Astrocyte of the spinal cord (primary cell): Measurements from ENCODE around the gene HPCAL4.

ENCODE experiments used
- DNase-seq: peaks from one replicate; pipeline ENCODE4 v3.0.0; 2011; ENCODE audit warnings: low read depth, low spot score
- H3K4me3 ChIP-seq: 2 replicates; pipeline ENCODE4 v1.5.1; 2011; ENCODE audit warnings: low read depth, mild to moderate bottlenecking, low read length, moderate library complexity
- in situ Hi-C: cut with HindIII; loops from 2 replicates; pipeline ENCODE4 v1.10.0; 2017; ENCODE audit warnings: low sequenced_read_pairs
- TF ChIP-seq, protein P1 (sequence below): IDR thresholded peaks from 2 replicates; pipeline ENCODE4 v1.5.1; 2012; ENCODE audit warnings: low read depth, mild to moderate bottlenecking, low read length, inconsistent platforms

Gene HPCAL4

DNA sequence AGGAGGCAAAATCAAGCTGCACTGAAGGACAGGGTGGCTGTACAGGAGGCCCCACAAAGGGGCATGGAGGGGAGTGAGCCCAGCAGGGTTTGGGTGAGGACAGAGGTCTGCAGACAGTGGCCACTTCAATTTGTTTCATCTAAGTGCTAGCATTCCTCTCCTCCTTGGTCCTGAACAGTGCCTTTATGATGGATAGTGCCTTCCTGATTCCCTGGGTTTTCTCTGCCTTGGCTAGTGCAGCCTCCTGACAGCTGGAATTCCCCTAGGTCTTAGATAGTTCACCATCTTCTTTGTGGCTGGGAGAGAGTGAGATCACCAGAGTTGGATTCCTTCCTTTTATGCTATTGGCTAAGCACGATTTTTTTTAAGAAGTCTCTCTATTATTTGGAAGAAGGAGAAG, 3.8 kb upstream of the HPCAL4 start:
- TF ChIP-seq, protein P1, sequence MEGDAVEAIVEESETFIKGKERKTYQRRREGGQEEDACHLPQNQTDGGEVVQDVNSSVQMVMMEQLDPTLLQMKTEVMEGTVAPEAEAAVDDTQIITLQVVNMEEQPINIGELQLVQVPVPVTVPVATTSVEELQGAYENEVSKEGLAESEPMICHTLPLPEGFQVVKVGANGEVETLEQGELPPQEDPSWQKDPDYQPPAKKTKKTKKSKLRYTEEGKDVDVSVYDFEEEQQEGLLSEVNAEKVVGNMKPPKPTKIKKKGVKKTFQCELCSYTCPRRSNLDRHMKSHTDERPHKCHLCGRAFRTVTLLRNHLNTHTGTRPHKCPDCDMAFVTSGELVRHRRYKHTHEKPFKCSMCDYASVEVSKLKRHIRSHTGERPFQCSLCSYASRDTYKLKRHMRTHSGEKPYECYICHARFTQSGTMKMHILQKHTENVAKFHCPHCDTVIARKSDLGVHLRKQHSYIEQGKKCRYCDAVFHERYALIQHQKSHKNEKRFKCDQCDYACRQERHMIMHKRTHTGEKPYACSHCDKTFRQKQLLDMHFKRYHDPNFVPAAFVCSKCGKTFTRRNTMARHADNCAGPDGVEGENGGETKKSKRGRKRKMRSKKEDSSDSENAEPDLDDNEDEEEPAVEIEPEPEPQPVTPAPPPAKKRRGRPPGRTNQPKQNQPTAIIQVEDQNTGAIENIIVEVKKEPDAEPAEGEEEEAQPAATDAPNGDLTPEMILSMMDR, result no peak
- no peak for DNase-seq
- H3K4me3 ChIP-seq, result no peak overlapping the region
- in situ Hi-C loops, result no loop called here

DNA sequence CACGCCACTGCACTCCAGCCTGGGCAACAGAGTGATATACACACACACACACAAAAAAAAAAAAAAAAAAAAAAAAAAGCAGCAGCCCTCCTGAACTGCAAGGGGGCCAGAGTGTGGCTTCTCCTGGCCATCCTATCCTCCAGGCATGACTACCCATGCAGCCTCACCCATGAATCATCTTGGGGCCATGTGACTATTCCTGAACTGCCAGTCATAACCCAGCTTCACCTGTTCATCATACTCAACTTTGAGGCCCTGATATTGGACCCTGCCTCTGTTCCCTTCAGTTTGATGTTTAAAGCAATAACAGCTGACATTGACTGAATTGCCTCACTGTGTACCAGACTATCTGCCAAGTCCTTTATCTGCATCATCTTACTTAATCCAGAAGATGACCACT, 2.8 kb upstream of the HPCAL4 start:
- no peak for DNase-seq
- TF ChIP-seq, protein P1, result no peak
- in situ Hi-C loops, result no loop called here
- H3K4me3 ChIP-seq, result no peak overlapping the region

DNA sequence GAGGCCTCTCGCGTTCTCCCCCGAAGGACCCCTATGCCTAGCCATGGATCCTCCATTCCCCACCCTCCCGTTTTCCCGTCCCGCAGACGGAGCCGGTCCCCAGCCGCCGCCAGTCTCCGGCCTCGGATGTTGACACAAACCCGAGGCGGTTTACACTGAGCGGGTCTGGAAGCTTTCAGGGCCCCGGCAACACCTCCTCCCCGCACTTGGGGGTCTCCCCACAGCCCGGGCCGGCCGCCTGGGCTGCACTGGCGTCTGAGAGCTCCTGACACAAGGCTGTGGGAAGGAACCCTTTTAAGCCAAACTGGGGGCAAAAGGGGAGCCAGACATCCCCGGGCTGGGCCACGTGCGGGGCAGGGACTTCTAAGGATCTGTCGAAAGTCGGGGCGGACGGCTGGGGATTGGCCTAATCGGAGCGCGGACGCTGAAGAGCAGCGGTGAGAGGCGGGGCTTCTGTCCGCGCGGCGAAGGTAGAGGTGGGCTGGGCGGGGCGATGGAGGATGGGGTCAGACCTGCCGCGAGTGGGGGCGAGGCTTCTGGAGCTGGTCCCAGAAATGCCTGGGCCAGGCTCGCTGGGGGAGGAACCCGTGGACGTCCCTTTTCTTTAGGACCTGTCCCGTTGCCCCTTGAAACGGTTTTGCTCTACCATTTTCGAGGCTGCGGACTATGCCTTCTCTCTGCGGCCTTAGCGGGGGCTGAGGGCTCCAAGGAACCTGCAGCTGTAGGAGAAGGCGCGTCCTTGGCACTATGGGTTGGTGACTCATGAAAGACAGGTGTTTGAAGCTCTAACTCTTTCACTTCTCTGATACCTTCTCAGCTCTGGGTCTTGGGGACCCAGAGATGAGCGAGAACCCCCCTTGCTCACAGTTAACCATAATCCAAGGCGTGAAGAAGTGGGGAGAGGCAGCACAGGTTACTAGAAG, 1.2 kb upstream of the HPCAL4 start:
- TF ChIP-seq, protein P1, result no peak
- in situ Hi-C loops, result no loop called here
- DNase-seq, result no peak
- no peak overlapping the region for H3K4me3 ChIP-seq

DNA sequence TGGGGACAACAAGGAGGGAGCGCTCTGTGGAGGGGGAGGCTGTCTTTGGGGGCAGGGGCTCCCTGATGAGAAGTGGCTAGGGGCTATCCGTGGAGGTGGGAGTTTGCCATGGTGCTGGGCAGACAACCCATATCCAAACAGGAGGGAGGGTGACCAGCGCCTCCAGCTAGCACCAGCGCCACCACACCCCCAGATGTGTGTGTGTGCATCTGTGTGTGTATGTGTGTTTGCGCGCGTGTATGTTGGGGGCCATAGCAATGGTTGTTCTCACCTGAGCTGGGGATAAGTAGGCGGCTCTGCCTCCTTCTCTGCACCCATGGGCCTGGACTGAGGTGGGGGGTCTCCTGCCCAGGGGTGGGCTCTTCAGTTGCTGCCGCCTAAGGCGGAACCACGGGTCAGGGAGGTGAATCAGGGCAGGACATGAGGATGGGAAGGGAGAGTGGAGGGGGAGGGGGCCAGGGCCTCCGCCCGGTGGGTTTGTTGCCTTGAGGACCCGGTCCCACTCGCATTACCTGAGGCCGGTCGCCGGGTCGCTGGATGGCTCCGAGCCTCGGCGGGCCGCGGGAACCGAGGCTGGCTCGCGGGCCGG, 345 bp downstream of the HPCAL4 start:
- TF ChIP-seq, protein P1, result no peak
- DNase-seq, result no peak
- no peak overlapping the region for H3K4me3 ChIP-seq
- in situ Hi-C loops, result no loop called here

DNA sequence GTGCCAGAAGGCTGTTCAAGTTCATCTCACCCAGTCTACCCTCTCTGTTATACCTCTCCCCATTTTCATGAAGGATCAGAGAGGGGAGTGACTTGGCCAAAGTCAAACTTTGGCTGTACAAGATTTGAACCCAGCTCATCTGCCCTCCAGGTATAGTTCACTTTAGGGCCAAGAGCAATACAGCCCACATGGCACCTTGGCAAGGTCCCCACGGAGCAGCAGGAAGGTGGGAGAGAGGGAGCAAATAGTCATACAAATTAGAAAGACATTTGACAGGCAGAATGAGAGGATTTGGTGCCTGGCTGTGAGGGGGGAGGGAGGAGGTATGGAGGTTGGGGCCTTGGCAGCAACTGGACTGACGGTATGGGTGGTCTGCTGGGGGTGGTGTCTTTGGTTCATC, 1.0 kb downstream of the HPCAL4 start:
- no peak for DNase-seq
- TF ChIP-seq, protein P1, result no peak
- no peak overlapping the region for H3K4me3 ChIP-seq
- in situ Hi-C loops, result no loop called here

DNA sequence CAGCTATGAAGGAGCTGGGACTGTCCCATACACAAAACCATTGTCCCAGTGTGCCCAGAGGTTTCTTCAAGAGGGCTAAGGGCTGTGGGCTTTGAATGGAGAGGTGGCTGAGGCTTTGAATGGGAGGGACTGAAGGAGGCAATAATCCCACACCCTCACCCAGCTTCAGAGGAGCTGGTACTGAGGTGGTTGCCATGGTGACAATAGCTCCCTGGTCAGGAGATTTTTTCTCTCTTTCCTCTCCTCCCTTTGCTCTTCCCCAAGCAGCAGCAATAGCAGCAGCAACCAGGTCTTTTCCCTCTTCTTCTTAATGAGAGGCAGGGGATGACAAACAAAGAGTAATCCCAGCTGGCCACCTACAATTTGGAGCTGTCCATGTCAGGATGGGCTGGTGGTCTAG, 1.6 kb downstream of the HPCAL4 start:
- TF ChIP-seq, protein P1, result no peak
- no peak overlapping the region for H3K4me3 ChIP-seq
- DNase-seq, result no peak
- in situ Hi-C loops, result no loop called here
